OCI-LY7 (cell line): ENCODE measurements around the gene RELN.

Source experiments
- CTCF ChIP-seq: fragments of 200-600 bp; sonication (generic); conservative IDR thresholded peaks from 2 replicates; pipeline ENCODE4 v1.5.1; 2014; ENCODE audit warnings: mild to moderate bottlenecking, antibody characterized with exemption, low read length, moderate library complexity, mixed read lengths
- EZH2phosphoT487 ChIP-seq: fragments of 200-600 bp; sonication (generic); IDR thresholded peaks from 2 replicates; pipeline ENCODE4 v1.6.1; 2018; ENCODE audit warnings: low read depth, borderline replicate concordance, mild to moderate bottlenecking, mixed run types, antibody characterized with exemption, low read length, moderate library complexity, mixed read lengths

- TF ChIP-seq CTCF (no peak), EZH2phosphoT487 (no peak)
Measured at GRCh38 chr7:103717574-103717973, 271.9 kb downstream of the RELN start.
